NCI-H345 treated with DMSO at 0.1 percent for 48 hours (cell line): Measurements from ENCODE around the gene ATP1A1.

ENCODE experiments used
- DNase-seq: peaks from one replicate; lab custom pipeline; 2025; ENCODE audit not compliant: unreplicated experiment; lab: John Stamatoyannopoulos, UW

The ATP1A1 gene

DNA sequence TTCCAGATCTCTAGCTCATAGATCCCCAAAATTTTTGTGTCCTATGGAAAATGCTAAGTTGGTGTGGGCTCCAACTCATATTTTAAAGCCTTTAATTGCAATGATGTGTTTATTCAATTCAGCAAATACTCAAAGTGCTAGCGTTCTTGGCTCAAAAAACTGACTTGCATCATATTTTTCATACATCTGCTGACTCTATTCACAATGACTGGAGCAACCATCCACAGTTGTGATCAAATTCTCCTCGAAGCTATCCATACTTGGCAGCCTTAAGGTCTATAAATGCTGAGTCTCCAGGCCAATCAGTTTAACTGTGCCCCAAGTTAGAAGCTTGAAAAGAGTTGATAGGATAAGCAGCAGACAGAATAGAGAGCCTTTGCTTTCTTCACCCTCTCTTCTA lies 2.9 kb upstream of the ATP1A1 start:
- no peak for DNase-seq

DNA sequence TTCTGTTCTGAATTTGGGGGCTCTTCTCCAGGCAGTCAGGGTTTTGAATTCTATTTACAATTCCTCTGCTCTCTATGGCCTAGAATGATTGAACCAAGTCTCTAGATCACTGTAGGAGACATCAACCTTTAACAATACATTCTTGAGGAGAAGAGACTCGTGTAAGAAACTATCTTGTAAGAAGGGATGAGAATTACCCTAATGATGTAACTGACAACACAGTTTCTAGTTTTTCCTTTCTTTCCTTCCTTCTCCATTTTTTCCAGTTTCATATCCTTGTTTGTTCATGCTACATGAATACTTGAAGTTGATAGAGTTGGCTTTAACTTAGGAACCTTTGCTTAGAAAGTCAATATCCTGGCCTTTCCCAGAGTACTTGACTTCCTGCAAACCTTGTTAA lies 1.3 kb upstream of the ATP1A1 start:
- DNase-seq, result no peak

DNA sequence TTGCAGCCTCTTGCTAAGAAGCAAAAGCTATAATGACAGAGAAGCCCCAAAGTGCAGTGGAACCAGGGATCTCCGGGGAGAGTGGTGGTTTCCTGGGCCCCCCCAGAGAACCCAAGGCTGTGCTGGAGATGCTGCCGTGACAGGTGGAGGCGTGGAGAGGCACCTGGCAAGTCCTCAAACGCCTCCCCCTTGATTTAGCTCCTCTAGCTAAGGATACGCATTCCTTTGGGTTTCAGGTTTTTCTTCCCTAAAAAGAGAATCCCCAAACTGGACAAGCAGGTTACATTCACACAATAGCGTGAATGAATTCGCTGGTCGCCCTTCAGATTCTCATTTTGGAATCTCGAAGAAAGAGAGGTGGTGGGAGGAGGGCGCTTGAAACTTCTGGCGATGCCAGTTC lies 853 bp upstream of the ATP1A1 start:
- DNase-seq, result no peak

- no peak for DNase-seq
Measured at GRCh38 chr1:116373431-116374352, 648 bp downstream of the ATP1A1 start.

DNA sequence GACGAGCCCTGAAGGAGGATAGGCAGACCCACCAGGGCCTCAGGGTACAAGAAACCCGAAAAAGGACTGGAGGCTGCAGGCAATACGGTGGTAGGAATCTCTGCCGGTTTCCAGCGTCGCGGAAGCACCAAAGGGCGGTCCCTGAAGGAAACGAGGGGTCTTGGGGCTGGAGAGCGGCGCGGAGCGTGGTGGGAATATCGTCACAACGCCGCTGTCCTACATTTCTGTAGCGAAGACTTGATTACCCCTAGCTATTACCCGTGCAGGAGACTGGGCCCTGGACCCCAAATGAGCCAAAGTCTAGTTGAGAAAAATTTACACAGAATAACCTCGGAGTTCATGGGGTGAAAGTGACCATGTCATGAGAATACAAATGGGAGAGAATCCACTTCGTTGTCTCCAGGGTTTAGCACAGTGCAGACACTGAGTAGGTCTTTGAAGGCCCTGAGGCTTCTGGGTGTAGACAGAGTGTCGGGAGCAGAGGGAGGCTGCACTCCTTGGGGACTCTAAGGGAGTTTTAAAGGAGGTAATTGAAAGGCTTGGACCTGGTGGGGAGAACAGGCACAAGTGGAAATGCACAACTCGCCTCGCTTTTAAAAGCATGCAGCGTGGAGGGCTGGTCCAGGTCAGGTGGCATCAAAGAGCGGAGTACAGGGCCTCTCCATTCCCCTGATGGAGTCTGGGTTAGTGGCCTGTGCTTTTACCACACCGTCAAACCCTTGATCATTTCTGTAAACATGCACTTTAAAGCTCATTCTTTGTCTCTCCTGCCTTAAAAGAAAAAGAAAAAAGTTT lies 1.5 kb downstream of the ATP1A1 start:
- no peak for DNase-seq

DNA sequence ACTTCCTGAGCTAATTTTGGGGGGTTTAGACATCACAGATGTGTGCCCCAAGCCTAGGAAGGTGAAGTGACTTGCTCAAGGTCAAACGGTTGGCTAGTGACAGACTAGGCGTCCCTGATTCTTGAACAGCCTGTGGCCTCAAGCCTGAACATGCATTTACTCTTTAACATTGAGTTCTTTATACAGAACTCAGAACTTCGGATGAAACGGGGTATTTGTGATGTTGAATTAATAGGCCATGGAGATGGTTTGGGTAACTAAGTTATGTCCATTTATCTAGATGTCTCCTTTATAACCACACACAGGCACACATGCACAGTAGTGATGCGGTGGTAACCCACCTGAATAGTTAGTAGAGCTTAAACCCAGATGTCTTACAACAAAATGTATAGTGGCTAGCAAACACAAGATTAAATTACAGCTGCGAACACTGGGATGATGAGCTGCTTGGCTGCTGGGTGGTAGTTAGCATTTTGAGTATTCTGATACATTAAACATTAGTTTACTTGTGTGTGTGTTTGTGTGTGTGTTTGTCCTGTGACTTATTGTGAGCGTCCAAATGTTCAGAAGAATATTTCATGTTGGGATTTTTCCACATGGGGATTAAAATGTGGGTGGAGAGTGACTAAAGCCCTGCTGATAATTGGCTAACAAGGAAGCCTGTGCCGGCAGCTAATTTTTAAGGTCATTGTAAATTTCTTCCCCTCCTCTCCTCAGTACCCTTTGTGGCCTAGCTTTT lies 2.3 kb downstream of the ATP1A1 start:
- DNase-seq, result no peak

DNA sequence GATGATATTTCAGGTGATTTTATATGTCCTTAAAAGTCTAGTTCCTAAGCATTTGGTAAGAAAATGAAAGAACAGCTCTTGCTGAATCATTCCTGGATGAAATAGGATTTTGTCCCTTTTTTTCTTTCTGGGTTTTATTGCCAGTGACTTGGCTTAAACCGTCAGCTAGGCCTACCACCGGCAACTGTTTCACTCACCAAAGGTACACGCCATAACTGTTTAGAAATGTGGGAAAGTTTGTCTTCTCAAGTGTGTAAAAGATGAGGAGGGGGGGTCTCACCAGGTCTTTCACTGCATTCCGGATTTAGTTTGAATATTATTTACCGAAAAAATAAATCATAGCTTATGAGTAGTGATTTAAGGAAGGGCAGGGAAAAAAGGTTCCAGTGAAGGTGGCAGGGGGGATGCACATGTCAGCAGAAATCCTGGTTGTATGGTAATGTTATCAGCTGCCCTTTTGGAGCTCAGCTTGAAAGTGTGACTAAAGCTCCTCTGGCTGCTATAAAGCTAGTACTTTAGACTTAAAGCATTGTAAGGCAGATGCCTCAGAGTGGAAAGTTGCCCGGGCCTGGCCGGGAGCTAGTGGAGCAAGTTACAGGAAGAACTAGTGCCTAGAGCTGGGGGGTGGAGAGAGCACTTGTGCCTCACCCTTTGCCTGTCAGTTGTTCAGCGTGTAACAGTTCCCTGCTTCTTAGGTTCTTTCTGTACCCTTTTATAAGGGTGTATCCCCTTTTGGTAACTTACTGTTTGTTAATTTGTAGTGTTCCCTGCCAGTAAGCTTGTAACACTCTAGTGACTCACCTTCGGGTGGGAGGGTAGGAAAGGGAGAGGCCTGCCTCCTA lies 3.1 kb downstream of the ATP1A1 start:
- DNase-seq, result no peak

GRCh38 chr1:116376729-116377086 lies 3.7 kb downstream of the ATP1A1 start:
- no peak for DNase-seq

GRCh38 chr1:116377541-116378529 lies 4.8 kb downstream of the ATP1A1 start:
- no peak for DNase-seq

- no peak for DNase-seq
Measured at GRCh38 chr1:116379057-116379630, 6.1 kb downstream of the ATP1A1 start.

- no peak for DNase-seq
Measured at GRCh38 chr1:116379674-116380498, 6.8 kb downstream of the ATP1A1 start.

DNA sequence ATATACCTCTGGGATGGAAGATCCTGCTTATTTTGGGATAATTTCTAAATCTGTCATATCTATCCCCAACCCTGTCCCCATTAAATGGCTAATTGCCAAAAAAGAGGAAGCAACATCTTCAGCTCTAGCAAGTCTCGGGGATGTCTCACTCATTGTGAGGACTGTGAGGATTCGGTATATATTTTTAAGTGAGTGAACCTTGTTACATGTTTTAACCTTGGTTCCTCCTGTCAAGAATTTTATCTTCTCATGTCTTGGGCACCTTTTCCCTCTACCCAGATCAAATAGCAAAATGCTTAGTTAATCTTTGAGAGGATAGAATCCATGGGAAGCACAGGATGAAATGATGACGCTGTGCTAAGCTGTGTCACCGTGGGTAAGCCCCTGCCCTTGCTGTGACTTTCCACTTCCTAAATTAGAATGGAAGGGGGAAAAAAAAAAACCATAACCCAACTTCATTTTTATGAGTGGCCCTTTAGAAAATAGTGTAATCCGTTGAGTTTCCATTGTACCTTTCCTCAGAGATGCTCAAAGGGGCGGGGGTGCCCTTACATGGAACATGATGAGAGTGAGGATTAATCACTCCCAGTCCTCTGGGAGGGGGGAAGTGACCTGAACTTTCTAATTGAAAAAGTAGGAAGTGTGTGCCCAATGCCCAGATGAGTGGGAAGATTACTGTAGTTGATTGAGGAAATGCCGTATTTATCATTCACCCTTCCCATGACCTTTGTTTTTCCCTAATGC lies 7.6 kb downstream of the ATP1A1 start:
- no peak for DNase-seq

- DNase-seq, result no peak
Measured at GRCh38 chr1:116382321-116382720, 9.3 kb downstream of the ATP1A1 start.

GRCh38 chr1:116382857-116383483 lies 9.9 kb downstream of the ATP1A1 start:
- DNase-seq, result no peak

DNA sequence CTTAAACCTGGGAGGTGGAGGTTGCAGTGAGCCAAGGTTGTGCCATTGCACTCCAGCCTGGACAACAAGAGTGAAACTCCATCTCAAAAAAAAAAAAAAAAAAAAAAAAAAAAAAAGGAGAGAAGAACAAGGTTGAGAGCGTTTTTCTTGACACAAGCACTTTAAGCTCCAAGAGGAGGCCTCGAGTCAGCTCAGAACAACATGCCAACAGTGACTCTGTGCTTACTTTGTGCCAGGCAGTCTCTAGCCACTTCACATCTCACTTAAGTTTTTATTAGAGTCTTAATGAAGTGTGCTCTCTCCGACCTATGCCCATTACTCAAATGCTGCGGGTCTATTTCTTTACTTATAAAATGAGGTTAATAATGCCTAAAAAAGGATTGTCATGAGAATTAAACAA lies 13.0 kb downstream of the ATP1A1 start:
- no peak for DNase-seq

- no peak for DNase-seq
Measured at GRCh38 chr1:116387551-116387950, 14.5 kb downstream of the ATP1A1 start.

DNA sequence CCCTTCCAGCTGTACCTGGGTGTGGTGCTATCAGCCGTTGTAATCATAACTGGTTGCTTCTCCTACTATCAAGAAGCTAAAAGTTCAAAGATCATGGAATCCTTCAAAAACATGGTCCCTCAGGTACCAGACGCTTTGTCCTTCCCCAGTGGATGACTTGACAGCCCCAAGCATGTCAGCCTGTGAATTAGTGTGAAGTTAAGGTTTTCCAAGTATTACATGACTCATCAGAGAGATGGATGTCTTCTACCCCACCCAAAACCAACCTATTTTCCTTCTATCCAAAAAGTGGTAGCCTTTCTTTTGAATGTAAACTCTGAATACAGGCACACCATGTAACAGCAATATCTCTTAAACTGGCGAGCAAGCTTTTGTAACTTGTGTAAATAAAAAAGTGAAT lies 15.1 kb downstream of the ATP1A1 start:
- no peak for DNase-seq
